ENCODE data around the gene OLFML2B. TPM values are rescaled to one million over a fixed set of nuclear protein-coding genes. Genes with fewer than 3 reads are reported as not detected.

Gene OLFML2B
- total RNA-seq, 4 donors from 2014 or later: 18.6 to 42.3 (median 20.9) TPM

GRCh38 chr1:162010175-162010506, 13.5 kb downstream of the OLFML2B start:
- Histone ChIP-seq H3K9me3 (peaks cover 0 to 4% (median 0%) of the 10 kb centered on the region in 4 donors), H3K4me3 (no peak overlapping the region), H3K4me1 (peaks cover 0 to 5% (median 0%) of the 10 kb centered on the region in 4 donors), H3K27me3 (no peaks in the 10 kb centered on the region), H3K36me3 (peaks cover 0 to 78% (median 0%) of the 10 kb centered on the region in 3 donors), H3K27ac (no peak overlapping the region)
- WGBS, 2 donors: 80 to 83% methylated on average over 3 of the region's 3 CpGs
- DNase-seq (ENCODE audit: low spot score in 2 of 2): no peak
- TF ChIP-seq POLR2A (IDR thresholded peaks at IDR 0.05): no peak
- TF ChIP-seq, protein P1, sequence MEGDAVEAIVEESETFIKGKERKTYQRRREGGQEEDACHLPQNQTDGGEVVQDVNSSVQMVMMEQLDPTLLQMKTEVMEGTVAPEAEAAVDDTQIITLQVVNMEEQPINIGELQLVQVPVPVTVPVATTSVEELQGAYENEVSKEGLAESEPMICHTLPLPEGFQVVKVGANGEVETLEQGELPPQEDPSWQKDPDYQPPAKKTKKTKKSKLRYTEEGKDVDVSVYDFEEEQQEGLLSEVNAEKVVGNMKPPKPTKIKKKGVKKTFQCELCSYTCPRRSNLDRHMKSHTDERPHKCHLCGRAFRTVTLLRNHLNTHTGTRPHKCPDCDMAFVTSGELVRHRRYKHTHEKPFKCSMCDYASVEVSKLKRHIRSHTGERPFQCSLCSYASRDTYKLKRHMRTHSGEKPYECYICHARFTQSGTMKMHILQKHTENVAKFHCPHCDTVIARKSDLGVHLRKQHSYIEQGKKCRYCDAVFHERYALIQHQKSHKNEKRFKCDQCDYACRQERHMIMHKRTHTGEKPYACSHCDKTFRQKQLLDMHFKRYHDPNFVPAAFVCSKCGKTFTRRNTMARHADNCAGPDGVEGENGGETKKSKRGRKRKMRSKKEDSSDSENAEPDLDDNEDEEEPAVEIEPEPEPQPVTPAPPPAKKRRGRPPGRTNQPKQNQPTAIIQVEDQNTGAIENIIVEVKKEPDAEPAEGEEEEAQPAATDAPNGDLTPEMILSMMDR (IDR thresholded peaks at IDR 0.05): no peak
- TF ChIP-seq EP300 (IDR thresholded peaks at IDR 0.05): no peak

GRCh38 chr1:162009501-162010174, 14.0 kb downstream of the OLFML2B start:
- Histone ChIP-seq H3K27ac (peak overlapping the region in 1 of 4 donors; percentile 31), H3K9me3 (peaks cover 0 to 4% (median 0%) of the 10 kb centered on the region in 4 donors)
- WGBS, 2 donors: 58 to 60% methylated on average over 9 of the region's 9 CpGs

GRCh38 chr1:162008799-162009198, 14.9 kb downstream of the OLFML2B start:
- no peak overlapping the region for H3K4me3 ChIP-seq
- 75 to 78% methylated on average over 5 of the region's 5 CpGs for WGBS, 2 donors
- H3K27ac ChIP-seq: no peak overlapping the region
- TF ChIP-seq, protein P1 (IDR thresholded peaks at IDR 0.05): no peak
- TF ChIP-seq EP300 (IDR thresholded peaks at IDR 0.05) (no peak), POLR2A (IDR thresholded peaks at IDR 0.05) (no peak)
- H3K4me1 ChIP-seq: peaks cover 0 to 17% (median 5%) of the 10 kb centered on the region in 4 donors
- peaks cover 0 to 77% (median 0%) of the 10 kb centered on the region in 3 donors for H3K36me3 ChIP-seq
- no peaks in the 10 kb centered on the region for H3K27me3 ChIP-seq
- H3K9me3 ChIP-seq: peaks cover 0 to 4% (median 0%) of the 10 kb centered on the region in 4 donors
- DNase-seq (ENCODE audit: low spot score in 2 of 2): no peak

More at GRCh38 chr1:162009501-162010174, 14.0 kb downstream of the OLFML2B start:
- Histone ChIP-seq H3K27me3 (no peaks in the 10 kb centered on the region), H3K36me3 (peaks cover 0 to 78% (median 0%) of the 10 kb centered on the region in 3 donors), H3K4me1 (peaks cover 0 to 9% (median 1%) of the 10 kb centered on the region in 4 donors), H3K4me3 (no peak overlapping the region)
- DNase-seq (ENCODE audit: low spot score in 2 of 2): no peak
- no peak for TF ChIP-seq POLR2A (IDR thresholded peaks at IDR 0.05)
- TF ChIP-seq EP300 (IDR thresholded peaks at IDR 0.05): no peak
- TF ChIP-seq, protein P1 (IDR thresholded peaks at IDR 0.05): no peak

- Histone ChIP-seq H3K9me3 (no peaks in the 10 kb centered on the region), H3K27me3 (no peaks in the 10 kb centered on the region), H3K4me3 (no peak overlapping the region), H3K36me3 (peaks cover 0 to 76% (median 0%) of the 10 kb centered on the region in 3 donors), H3K4me1 (peaks cover 0 to 25% (median 9%) of the 10 kb centered on the region in 4 donors), H3K27ac (peak overlapping the region in 1 of 4 donors; percentile 31)
- TF ChIP-seq EP300 (IDR thresholded peaks at IDR 0.05): no peak
- TF ChIP-seq, protein P1 (IDR thresholded peaks at IDR 0.05): no peak
- WGBS, 2 donors: 89 to 97% methylated on average over 3 of the region's 3 CpGs
- no peak for DNase-seq (ENCODE audit: low spot score in 2 of 2)
Measured at GRCh38 chr1:162007466-162007865, 16.2 kb downstream of the OLFML2B start.

- DNase-seq (ENCODE audit: low spot score in 2 of 2): no peak
- Histone ChIP-seq H3K4me3 (no peak overlapping the region), H3K27me3 (no peaks in the 10 kb centered on the region), H3K36me3 (peaks cover 0 to 73% (median 0%) of the 10 kb centered on the region in 3 donors), H3K9me3 (no peaks in the 10 kb centered on the region), H3K4me1 (peaks cover 0 to 20% (median 9%) of the 10 kb centered on the region in 4 donors), H3K27ac (no peak overlapping the region)
- TF ChIP-seq, protein P1 (IDR thresholded peaks at IDR 0.05): no peak
- TF ChIP-seq EP300 (IDR thresholded peaks at IDR 0.05) (no peak), POLR2A (IDR thresholded peaks at IDR 0.05) (no peak)
- WGBS, 2 donors: 68 to 74% methylated on average over 6 of the region's 6 CpGs
Measured at GRCh38 chr1:162006081-162006480, 17.6 kb downstream of the OLFML2B start.
